ENCODE measurements around the gene PLOD1.

The PLOD1 gene

GRCh38 chr1:11979851-11980675, 45.5 kb downstream of the PLOD1 start, which contains the start of gene MFN2:
TSS of gene MFN2 (plus strand) at chr1:11980444. CDS start at chr1:11989169, 8,725 bp downstream.
- DNase-seq: peak; percentile 93

GRCh38 chr1:11980676-11980972, 46.1 kb downstream of the PLOD1 start:
- no peak for DNase-seq

- DNase-seq: no peak
Observed at GRCh38 chr1:11981378-11982009, 47.0 kb downstream of the PLOD1 start.

GRCh38 chr1:11982010-11982392, 47.5 kb downstream of the PLOD1 start:
- DNase-seq: no peak

GRCh38 chr1:11984121-11984520, 49.6 kb downstream of the PLOD1 start:
- no peak for DNase-seq

- no peak for DNase-seq
Observed at GRCh38 chr1:11984576-11984975, 50.1 kb downstream of the PLOD1 start.

GRCh38 chr1:11985171-11985570, 50.7 kb downstream of the PLOD1 start:
- DNase-seq: no peak

GRCh38 chr1:11985851-11986250, 51.3 kb downstream of the PLOD1 start:
- DNase-seq: no peak

GRCh38 chr1:11989669-11990068, 55.2 kb downstream of the PLOD1 start:
- no peak for DNase-seq

GRCh38 chr1:11990303-11991032, 56.0 kb downstream of the PLOD1 start:
- no peak for DNase-seq

GRCh38 chr1:11991969-11992676, 57.6 kb downstream of the PLOD1 start:
- no peak for DNase-seq

GRCh38 chr1:11997081-11997850, 62.7 kb downstream of the PLOD1 start:
- no peak for DNase-seq

- DNase-seq: no peak
Observed at GRCh38 chr1:11998636-11999035, 64.1 kb downstream of the PLOD1 start.

- no peak for DNase-seq
Observed at GRCh38 chr1:11999236-11999635, 64.7 kb downstream of the PLOD1 start.

GRCh38 chr1:12001249-12001917, 66.9 kb downstream of the PLOD1 start:
- peak; percentile 26 for DNase-seq

GRCh38 chr1:12001996-12002493, 67.5 kb downstream of the PLOD1 start:
- DNase-seq: no peak

GRCh38 chr1:12003762-12004161, 69.2 kb downstream of the PLOD1 start:
- no peak for DNase-seq

- DNase-seq: no peak
Observed at GRCh38 chr1:12005488-12006166, 71.1 kb downstream of the PLOD1 start.

- DNase-seq: no peak
Observed at GRCh38 chr1:12006167-12006921, 71.8 kb downstream of the PLOD1 start.

- no peak for DNase-seq
Observed at GRCh38 chr1:12007204-12007603, 72.7 kb downstream of the PLOD1 start.
